KBM-7 (cell line): ENCODE data around the gene MED16.

Experiments
- DNase-seq: peaks from one replicate; pipeline ENCODE4 v3.0.0-alpha.2; 2015
- in situ Hi-C: fragments of 300-500 bp; cut with MboI; formaldehyde crosslinking; loops from 2 replicates; pipeline ENCODE4 v1.14.3; 2020; ENCODE audit warnings: low sequenced_read_pairs, low pct_unique_long_range_greater_than_20kb, mixed read lengths

MED16 gene

DNA sequence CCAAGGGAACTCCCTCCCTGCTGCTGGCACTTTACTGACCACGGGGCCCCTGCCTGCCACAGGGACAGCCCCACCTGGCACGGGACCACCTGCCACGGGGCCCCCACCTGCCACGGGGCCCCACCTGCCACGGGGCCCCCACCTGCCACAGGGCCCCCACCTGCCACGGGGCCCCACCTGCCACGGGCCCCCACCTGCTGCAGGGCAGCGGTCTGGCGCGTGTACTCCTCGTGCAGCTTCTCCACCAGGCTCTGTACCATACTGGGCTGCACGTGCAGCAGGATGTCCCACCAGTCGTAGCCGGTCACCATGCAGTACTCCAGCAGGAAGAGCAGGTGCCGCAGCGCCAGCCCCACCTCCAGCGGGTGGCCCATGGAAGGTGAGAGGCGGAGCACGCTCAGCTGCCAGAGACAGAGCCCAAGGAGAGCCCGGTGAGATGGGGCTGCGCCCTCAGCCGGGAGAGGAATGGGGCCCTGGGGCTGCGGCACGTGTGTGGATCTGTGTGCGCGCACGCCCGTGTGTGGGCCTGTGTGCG, 16.1 kb downstream of the MED16 start:
- in situ Hi-C loops: no loop called here

GRCh38 chr19:876089-876488, 16.9 kb downstream of the MED16 start:
- no peak for DNase-seq
- in situ Hi-C loops: no loop called here

More for the DNA sequence above, 16.1 kb downstream of the MED16 start:
- no peak for DNase-seq

GRCh38 chr19:875265-875879, 17.6 kb downstream of the MED16 start:
- no peak for DNase-seq
- in situ Hi-C loops: no loop called here

GRCh38 chr19:873561-874041, 19.4 kb downstream of the MED16 start:
- in situ Hi-C loops: no loop called here
- DNase-seq: no peak

DNA sequence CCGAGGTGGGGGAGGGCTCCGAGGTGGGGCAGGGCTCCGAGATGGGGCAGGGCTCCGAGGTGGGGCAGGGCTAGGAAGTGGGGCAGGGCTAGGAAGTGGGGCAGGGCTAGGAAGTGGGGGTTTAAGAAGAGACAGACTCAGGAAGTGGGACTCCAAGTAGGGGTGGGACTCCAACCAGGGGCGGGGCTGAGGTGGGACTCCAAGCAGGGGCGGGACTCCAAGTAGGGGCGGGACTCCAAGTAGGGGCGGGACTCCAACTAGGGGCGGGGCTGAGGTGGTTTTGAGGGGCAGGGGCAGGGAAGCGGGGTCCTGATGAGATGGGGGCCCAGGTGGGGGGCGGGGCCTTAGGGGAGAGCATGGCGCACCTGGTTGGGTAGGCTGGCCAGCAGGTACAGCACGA, 19.9 kb downstream of the MED16 start:
- no peak for DNase-seq
- in situ Hi-C loops: no loop called here

GRCh38 chr19:872266-872951, 20.6 kb downstream of the MED16 start:
- in situ Hi-C loops: no loop called here
- DNase-seq: peak; percentile 70

DNA sequence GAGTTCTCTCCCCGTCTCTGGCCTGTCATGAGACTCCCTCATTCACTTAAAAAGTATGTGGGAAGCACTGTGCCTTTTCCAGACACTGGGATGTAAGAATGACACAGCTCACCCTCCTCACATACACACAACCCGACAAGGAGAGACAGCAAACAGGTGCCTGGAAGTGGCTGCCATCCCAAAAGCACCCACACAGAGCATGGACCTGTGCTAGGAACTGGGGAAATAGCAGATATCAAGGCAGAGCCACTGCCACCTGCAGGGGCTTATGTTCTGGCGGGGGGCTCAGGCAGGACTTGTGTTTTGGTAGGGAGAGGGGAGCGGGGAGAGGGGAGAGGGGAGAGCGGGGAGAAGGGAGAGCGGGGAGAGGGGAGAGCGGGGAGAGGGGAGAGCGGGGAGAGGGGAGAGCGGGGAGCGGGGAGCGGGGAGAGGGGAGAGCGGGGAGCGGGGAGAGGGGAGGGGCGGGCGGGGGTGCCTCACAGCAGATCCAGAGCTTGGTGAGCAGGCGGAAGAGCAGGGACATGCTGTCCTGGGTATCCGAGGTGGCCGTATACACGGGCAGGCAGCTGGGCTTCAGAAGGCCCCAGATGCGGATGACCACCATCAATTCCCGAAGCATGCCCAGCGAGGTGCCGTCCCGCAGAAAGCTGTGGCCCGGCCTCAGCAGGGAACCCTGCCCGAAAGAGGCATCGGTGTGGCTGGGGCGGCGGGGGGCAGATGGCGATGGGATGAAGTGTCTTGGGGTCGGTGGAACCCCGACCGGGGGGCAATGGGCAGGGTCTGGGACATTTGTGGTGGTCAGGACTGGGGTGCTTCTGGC, 21.3 kb downstream of the MED16 start:
- DNase-seq: no peak
- in situ Hi-C loops: no loop called here

GRCh38 chr19:870963-871401, 22.0 kb downstream of the MED16 start:
- in situ Hi-C loops: no loop called here
- DNase-seq: no peak

GRCh38 chr19:870314-870713, 22.7 kb downstream of the MED16 start:
- in situ Hi-C loops: no loop called here

GRCh38 chr19:869245-870177, 23.5 kb downstream of the MED16 start:
- DNase-seq: no peak
- in situ Hi-C loops: no loop called here

More at GRCh38 chr19:870314-870713, 22.7 kb downstream of the MED16 start:
- no peak for DNase-seq

DNA sequence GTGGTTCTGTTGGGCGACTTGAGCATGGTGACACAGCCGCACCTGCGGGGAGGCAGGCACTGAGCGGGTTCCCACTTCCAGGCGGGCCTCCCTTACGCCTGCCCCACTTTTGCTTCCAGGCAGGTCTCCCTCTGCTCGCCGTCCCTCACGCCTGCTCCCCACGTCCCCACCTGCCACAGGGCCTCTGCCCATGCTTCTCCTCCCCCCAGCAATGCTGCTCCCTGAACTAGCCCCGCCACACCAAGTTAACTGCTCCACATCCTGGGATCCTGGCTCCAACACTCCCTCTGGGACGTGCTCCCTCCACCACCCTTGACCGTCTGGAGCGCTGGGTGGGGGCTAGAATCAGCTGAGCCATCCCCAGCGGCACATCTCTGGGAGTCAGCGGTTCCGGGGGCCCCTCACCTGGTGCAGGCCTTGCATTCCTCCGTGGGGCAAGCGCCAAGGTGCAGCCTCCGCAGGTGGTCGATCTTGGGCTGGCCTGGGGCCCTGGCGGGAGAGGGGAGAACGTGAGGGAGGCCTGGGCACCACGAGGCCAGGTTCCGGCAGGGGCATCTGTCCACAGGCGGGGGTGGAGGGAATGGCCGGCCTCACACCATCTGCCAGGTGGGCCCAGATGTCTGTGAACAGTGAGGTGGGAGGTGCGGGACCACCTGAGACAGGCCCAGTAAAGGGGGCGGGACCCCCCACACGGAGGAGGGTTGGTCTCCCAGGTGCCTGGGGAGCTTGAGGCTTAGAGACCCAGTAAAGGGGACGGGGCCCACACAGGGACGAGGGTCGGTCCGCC, 24.3 kb downstream of the MED16 start:
- DNase-seq: no peak
- in situ Hi-C loops: no loop called here

DNA sequence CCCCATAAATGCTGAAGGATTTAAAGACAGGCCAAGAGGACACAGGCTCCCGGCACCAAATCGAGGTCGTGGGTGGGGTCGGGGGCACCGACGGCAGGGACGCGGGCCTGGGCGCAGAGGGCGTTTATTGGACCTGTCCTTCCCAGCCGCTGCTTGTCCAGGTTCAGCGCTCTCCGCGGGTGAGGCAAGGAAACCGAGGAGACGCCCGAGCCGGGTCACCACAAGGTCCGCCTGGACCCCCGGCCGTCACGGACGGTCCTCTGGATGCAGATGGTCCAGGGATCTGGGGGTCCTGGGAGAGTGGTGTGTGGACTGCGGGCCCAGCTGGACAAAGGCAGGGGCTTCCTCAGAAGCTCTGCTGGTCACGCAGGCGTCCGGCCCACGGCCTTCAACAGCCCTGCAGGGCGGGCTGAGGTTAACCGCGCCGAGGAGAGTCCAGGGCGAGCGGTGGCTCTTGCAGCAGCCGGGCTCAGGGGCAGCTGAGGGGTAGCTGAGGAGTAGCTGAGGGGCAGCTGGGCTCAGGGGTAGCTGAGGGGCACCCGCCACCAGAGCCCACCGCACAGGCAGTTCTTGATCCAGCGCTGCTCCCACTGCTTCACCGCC, 25.0 kb downstream of the MED16 start:
- in situ Hi-C loops: no loop called here

GRCh38 chr19:867301-867793, 25.6 kb downstream of the MED16 start:
- in situ Hi-C loops: no loop called here
- DNase-seq: no peak

More for the DNA sequence above, 25.0 kb downstream of the MED16 start:
- DNase-seq: no peak

DNA sequence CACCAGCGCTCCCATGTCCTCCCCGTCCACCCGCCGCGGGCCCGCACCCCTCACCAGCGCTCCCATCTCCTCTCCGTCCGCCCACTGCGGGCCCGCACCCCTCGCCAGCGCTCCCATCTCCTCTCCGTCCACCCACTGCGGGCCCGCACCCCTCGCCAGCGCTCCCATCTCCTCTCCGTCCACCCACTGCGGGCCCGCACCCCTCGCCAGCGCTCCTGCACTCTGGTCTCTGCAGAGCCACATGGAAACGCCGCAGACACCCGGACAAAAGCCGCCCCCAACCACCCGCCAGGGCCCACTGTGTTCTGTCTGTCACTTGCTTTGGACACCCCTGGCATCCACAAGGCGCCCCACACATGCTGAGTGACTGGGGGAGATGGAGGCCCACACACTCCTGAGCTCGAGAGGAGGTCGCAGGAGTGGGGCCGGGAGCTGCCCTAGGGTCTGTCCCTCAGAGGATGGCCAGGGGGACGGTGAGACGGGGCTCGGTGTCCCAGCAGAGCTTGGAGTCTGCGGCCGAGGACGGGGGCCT, 26.2 kb downstream of the MED16 start:
- DNase-seq: no peak
- in situ Hi-C loops: no loop called here

DNA sequence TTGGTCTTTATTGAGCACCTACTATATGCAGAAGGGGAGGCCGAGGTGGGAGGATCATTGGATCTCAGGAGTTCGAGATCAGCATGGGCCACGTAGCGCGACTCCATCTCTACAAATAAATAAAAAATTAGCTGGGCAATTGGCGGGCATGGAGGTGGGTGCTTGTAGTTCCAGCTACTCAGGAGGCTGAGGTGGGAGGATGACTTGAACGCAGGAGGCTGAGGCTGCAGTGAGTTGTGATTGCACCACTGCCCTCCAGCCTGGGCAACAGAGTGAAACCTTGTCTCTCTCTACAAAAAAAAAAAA, 29.7 kb downstream of the MED16 start:
- in situ Hi-C loops: no loop called here
- no peak for DNase-seq

- in situ Hi-C loops: no loop called here
- no peak for DNase-seq
These were observed 30.2 kb downstream of the MED16 start for GRCh38 chr19:862581-863314.
